ENCODE data around the gene EPN1. TPM values are rescaled to one million over a fixed set of nuclear protein-coding genes. Genes with fewer than 3 reads are reported as not detected.

The EPN1 gene
- total RNA-seq, 1 donor from 2014 or later, result 117 TPM

DNA sequence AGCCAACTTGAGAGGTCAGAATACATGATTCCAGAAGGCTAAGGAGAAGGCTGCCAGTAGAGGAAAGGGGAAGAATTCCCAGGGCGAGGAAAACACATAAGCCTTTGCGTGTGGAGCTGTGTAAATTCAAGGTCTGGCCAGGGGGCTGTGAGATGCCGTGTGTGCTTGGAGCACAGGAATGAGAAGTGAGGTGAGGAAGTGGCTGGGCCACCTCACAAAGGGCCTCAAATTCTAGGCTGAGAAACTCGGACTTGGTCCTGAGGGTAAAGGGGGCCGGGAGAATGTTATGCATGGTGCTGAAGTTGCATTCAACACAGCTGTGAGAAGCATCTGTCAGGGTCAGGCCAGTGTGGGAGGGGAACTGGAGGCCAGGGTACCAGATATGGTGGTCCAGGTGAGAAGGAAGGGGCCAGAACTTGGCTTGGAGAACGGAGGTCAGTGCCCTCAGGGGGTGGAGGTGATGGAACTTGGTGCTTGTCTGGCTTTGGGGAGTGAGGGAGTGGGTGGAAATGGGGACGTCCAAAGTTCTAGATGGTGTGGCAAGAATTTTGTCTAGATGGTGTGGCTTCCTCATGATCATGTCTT is 39.1 kb upstream of the EPN1 start:
- DNase-seq (no peak), ATAC-seq (no peak)
- peak overlapping the region; percentile 100 for H3K27ac ChIP-seq
- peaks cover 57% of the 10 kb centered on the region for H3K4me1 ChIP-seq
- peak overlapping the region; percentile 94 for H3K4me3 ChIP-seq
- H3K9me3 ChIP-seq, result no peaks in the 10 kb centered on the region
- TF ChIP-seq CTCF (IDR thresholded peaks at IDR 0.05), result no peak
- H3K36me3 ChIP-seq, result no peaks in the 10 kb centered on the region
- intact Hi-C loops (cut with DNase I), result no loop called here
- H3K27me3 ChIP-seq, result no peaks in the 10 kb centered on the region

DNA sequence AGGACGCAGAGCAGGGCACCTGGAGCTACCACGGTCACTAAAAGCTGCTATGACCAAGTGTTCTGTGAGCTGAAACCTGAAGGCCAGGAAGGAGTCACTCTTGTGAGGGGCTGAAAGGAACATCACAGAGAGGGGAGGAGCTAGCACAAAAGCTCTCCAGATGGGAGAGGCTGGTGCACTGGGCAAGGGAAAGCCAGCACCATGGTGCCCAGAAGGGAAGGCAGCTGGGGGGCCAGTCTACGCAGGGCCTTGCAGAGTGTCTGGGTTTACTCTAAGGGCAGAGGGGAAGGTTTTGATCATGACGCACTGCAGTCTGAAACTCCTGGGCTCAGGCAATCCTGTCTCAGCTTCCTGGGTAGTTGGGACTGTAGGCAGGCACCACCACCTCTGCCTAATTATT is 38.3 kb upstream of the EPN1 start:
- peaks cover 54% of the 10 kb centered on the region for H3K4me1 ChIP-seq
- H3K27ac ChIP-seq, result no peak overlapping the region
- no peaks in the 10 kb centered on the region for H3K36me3 ChIP-seq
- TF ChIP-seq CTCF (IDR thresholded peaks at IDR 0.05), result no peak
- H3K27me3 ChIP-seq, result no peaks in the 10 kb centered on the region
- ATAC-seq (no peak), DNase-seq (no peak)
- peak overlapping the region; percentile 94 for H3K4me3 ChIP-seq
- H3K9me3 ChIP-seq, result no peaks in the 10 kb centered on the region
- intact Hi-C loops (cut with DNase I), result no loop called here

- H3K27ac ChIP-seq, result no peak overlapping the region
- no peak for DNase-seq
- H3K36me3 ChIP-seq, result no peaks in the 10 kb centered on the region
- TF ChIP-seq CTCF (IDR thresholded peaks at IDR 0.05), result no peak
- intact Hi-C loops (cut with DNase I), result no loop called here
- no peaks in the 10 kb centered on the region for H3K27me3 ChIP-seq
- H3K4me3 ChIP-seq, result no peak overlapping the region
- no peaks in the 10 kb centered on the region for H3K9me3 ChIP-seq
- ATAC-seq, result no peak
- H3K4me1 ChIP-seq, result peaks cover 57% of the 10 kb centered on the region
Measured at GRCh38 chr19:55637534-55637933, 37.5 kb upstream of the EPN1 start.

GRCh38 chr19:55638864-55639359 is 36.1 kb upstream of the EPN1 start:
- Histone ChIP-seq H3K36me3 (no peaks in the 10 kb centered on the region), H3K9me3 (no peaks in the 10 kb centered on the region), H3K27ac (no peak overlapping the region), H3K4me1 (peaks cover 62% of the 10 kb centered on the region), H3K27me3 (no peaks in the 10 kb centered on the region), H3K4me3 (no peak overlapping the region)
- peak; percentile 43 for TF ChIP-seq CTCF (IDR thresholded peaks at IDR 0.05)
- ATAC-seq (no peak), DNase-seq (peak; percentile 70)
- intact Hi-C loops (cut with DNase I), result no loop called here

- Histone ChIP-seq H3K27ac (peak overlapping the region; percentile 84), H3K4me3 (peak overlapping the region; percentile 89), H3K36me3 (peaks cover 6% of the 10 kb centered on the region), H3K4me1 (peaks cover 65% of the 10 kb centered on the region), H3K27me3 (no peaks in the 10 kb centered on the region), H3K9me3 (no peaks in the 10 kb centered on the region)
- TF ChIP-seq CTCF (IDR thresholded peaks at IDR 0.05), result peak; percentile 54
- intact Hi-C loops (cut with DNase I), result no loop called here
- DNase-seq (peak; percentile 88), ATAC-seq (peak; percentile 37)
Measured at GRCh38 chr19:55640043-55640576, 34.9 kb upstream of the EPN1 start.

Data from upper lobe of right lung (tissue), 1 donor.